Thyroid gland (tissue), 4 donors: ENCODE results near the gene PLEKHM3. TPM values are rescaled to one million over a fixed set of nuclear protein-coding genes. Genes with fewer than 3 reads are reported as not detected.

Source experiments
- DNase-seq, 2 donors: peaks; one replicate each; pipeline ENCODE4 v3.0.0-alpha.2; 2019
- H3K27ac ChIP-seq, 3 donors: fragments of 200-600 bp; sonication (generic); 1 replicate in 2 of 3; 2 replicates in 1 of 3; pipeline ENCODE4 v1.5.1; 2016 to 2019; ENCODE audit warnings: mild to moderate bottlenecking in 1 of 3, moderate library complexity in 1 of 3
- H3K27me3 ChIP-seq: fragments of 200-600 bp; sonication (generic); one replicate; pipeline ENCODE4 v1.5.1; 2019
- H3K36me3 ChIP-seq, 2 donors: fragments of 200-600 bp; sonication (generic); one replicate each; pipeline ENCODE4 v1.5.1; 2016 to 2019
- H3K4me1 ChIP-seq, 2 donors: fragments of 200-600 bp; sonication (generic); one replicate each; pipeline ENCODE4 v1.5.1; 2017 to 2019
- H3K4me3 ChIP-seq, 3 donors: fragments of 200-600 bp; sonication (generic); replicated peaks in 1 of 3; 1 replicate in 2 of 3; 2 replicates in 1 of 3; pipeline ENCODE4 v1.5.1; 2016; ENCODE audit warnings: mild to moderate bottlenecking in 1 of 3
- H3K9me3 ChIP-seq: fragments of 200-600 bp; sonication (generic); one replicate; pipeline ENCODE4 v1.5.1; 2017
- POLR2A ChIP-seq, 2 donors: fragments of 450-650 bp; IDR thresholded peaks; one replicate each; pipeline ENCODE4 v1.6.1; 2017; ENCODE audit warnings: antibody characterized with exemption in 2 of 2, mild to moderate bottlenecking in 2 of 2, moderate library complexity in 1 of 2
- WGBS, 2 donors: methylation state at CpG; one replicate each; pipeline ENCODE4 v1.1.5; 2017; 5-methylcytosine and 5-hydroxymethylcytosine counted together
- intact Hi-C: fragments of 100-400 bp; cut with DNase I; formaldehyde crosslinking; loops from one replicate; pipeline ENCODE4 v1.15.1; 2023
- total RNA-seq, 4 donors: library from RNA; depleted of rRNA; stranded (reverse); fragments of >200 nt; gene quantifications; one replicate each; pipeline ENCODE4 v1.2.3, GENCODE V29; 2016
- TF ChIP-seq, protein P1 (sequence below), 6 experiments: fragments of 200-600 bp in 3 of 6; fragments of 450-650 bp in 3 of 6; sonication (generic) in 3 of 6; IDR thresholded peaks; one replicate each; pipeline ENCODE4 v1.5.1; 2016 to 2019; ENCODE audit warnings: antibody characterized with exemption in 6 of 6, mild to moderate bottlenecking in 2 of 6, inconsistent platforms in 1 of 6, moderate library complexity in 1 of 6

The PLEKHM3 gene
- total RNA-seq, 4 donors from 2014 or later: 42.2 to 53.0 (median 44.5) TPM

DNA sequence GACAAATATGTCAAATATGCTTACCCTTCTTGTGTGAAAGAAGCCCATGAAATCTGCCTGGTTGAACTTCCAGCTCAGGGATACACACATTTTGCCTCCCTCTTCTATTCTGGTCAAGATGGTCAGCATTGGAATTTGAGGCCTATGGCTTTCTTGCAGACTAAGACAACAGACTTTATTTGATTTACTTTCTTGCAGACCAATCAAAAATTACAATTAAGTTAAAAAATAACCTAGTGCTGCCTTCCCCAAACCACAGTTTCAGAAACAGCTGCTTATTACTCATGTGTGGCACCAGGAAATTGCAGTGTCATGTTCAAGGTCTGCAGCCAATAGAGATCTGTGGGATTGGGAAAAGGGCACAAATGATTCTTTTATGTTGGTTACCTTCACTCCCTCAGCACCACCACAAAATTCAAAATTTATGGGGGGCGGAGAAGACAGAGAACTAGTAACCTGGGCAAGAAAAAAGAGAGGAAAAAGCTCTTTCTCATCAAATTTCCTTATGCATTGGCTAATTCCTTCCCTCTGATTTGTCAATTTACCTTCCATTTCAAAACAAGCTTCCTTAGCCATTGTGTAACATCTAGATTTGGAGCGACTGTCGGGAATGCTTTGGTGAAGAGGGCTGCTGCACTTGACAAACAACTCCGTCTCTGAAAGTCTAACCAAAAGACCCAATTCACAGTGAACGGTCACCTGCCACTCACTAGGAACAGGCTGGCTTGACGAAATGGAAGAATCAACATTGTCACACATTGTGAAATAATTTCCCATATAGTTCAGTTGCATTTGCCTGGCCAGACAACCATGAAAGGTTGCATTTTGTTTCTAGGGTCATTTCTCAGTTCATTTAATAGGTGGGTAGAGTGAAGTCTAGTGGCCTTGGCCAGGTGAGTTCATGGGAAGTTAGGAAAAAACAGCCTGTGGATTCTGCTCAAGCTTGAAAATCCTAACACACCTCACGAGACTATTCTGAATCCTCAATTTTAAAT lies 155.2 kb downstream of the PLEKHM3 start:
- TF ChIP-seq, protein P1, sequence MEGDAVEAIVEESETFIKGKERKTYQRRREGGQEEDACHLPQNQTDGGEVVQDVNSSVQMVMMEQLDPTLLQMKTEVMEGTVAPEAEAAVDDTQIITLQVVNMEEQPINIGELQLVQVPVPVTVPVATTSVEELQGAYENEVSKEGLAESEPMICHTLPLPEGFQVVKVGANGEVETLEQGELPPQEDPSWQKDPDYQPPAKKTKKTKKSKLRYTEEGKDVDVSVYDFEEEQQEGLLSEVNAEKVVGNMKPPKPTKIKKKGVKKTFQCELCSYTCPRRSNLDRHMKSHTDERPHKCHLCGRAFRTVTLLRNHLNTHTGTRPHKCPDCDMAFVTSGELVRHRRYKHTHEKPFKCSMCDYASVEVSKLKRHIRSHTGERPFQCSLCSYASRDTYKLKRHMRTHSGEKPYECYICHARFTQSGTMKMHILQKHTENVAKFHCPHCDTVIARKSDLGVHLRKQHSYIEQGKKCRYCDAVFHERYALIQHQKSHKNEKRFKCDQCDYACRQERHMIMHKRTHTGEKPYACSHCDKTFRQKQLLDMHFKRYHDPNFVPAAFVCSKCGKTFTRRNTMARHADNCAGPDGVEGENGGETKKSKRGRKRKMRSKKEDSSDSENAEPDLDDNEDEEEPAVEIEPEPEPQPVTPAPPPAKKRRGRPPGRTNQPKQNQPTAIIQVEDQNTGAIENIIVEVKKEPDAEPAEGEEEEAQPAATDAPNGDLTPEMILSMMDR (IDR thresholded peaks at IDR 0.05): no peak
- TF ChIP-seq POLR2A (IDR thresholded peaks at IDR 0.05): no peak
- Histone ChIP-seq H3K9me3 (no peaks in the 10 kb centered on the region), H3K27ac (no peak overlapping the region)

GRCh38 chr2:207868855-207869596 lies 156.3 kb downstream of the PLEKHM3 start:
- Histone ChIP-seq H3K27ac (no peak overlapping the region), H3K27me3 (no peaks in the 10 kb centered on the region), H3K4me3 (no peak overlapping the region), H3K9me3 (no peaks in the 10 kb centered on the region), H3K4me1 (peaks cover 4 to 11% of the 10 kb centered on the region in 2 donors), H3K36me3 (no peaks in the 10 kb centered on the region)
- no peak for DNase-seq
- TF ChIP-seq, protein P1 (IDR thresholded peaks at IDR 0.05): no peak
- no peak for TF ChIP-seq POLR2A (IDR thresholded peaks at IDR 0.05)
- intact Hi-C loops: no loop called here
- 94 to 97% methylated on average over 5 of the region's 5 CpGs for WGBS, 2 donors

More for the DNA sequence above, 155.2 kb downstream of the PLEKHM3 start:
- H3K4me1 ChIP-seq: peaks cover 0 to 8% of the 10 kb centered on the region in 2 donors
- no peaks in the 10 kb centered on the region for H3K27me3 ChIP-seq
- intact Hi-C loops: no loop called here
- 50 to 80% methylated on average over 7 of the region's 7 CpGs for WGBS, 2 donors
- no peaks in the 10 kb centered on the region for H3K36me3 ChIP-seq
- DNase-seq: peak in 1 of 2 donors; percentile 25
- H3K4me3 ChIP-seq: no peak overlapping the region

- H3K9me3 ChIP-seq: no peaks in the 10 kb centered on the region
- H3K4me3 ChIP-seq: no peak overlapping the region
- no peaks in the 10 kb centered on the region for H3K27me3 ChIP-seq
- intact Hi-C loops: no loop called here
- no peak for DNase-seq
- TF ChIP-seq POLR2A (IDR thresholded peaks at IDR 0.05): no peak
- TF ChIP-seq, protein P1 (IDR thresholded peaks at IDR 0.05): no peak
- 93 to 100% methylated on average over 1 of the region's 1 CpG for WGBS, 2 donors
- no peak overlapping the region for H3K27ac ChIP-seq
- H3K36me3 ChIP-seq: no peaks in the 10 kb centered on the region
- H3K4me1 ChIP-seq: peaks cover 4 to 11% of the 10 kb centered on the region in 2 donors
Observed at GRCh38 chr2:207867905-207868304, 157.4 kb downstream of the PLEKHM3 start.

DNA sequence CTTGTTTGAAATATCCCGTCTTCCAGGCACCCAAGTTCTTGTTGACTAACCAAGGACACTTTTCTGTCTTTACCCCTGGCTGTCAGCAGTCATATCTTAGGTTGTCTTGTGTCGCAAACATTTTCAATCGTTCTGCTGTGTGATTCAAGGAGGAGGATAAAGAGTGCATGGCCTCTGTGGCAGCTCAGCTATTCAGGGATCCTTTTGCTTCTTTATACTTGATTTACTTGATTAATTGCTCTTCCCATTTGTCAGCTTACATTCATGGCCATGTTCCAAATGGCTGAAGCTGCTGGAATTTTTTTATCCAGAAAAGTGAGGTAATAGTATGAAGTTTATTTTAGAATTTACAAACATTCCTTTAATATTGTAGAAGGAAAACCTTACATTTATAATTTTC lies 158.3 kb downstream of the PLEKHM3 start:
- intact Hi-C loops: no loop called here
- WGBS, 2 donors: 63 to 70% methylated on average over 3 of the region's 3 CpGs
- Histone ChIP-seq H3K4me3 (no peak overlapping the region), H3K4me1 (peaks cover 4 to 11% of the 10 kb centered on the region in 2 donors), H3K9me3 (no peaks in the 10 kb centered on the region), H3K27me3 (no peaks in the 10 kb centered on the region), H3K27ac (no peak overlapping the region), H3K36me3 (no peaks in the 10 kb centered on the region)
- DNase-seq: no peak
- TF ChIP-seq, protein P1 (IDR thresholded peaks at IDR 0.05): no peak
- TF ChIP-seq POLR2A (IDR thresholded peaks at IDR 0.05): no peak
